Esophagus muscularis mucosa (tissue), 4 donors: ENCODE results near the gene ZNF316.

Source experiments
- CTCF ChIP-seq, 3 experiments: fragments of 200-600 bp in 2 of 3; fragments of 450-650 bp in 1 of 3; sonication (generic) in 2 of 3; IDR thresholded peaks; one replicate each; pipeline ENCODE4 v1.5.1; 2017 to 2019; ENCODE audit warnings: antibody characterized with exemption in 3 of 3, mild to moderate bottlenecking in 2 of 3, moderate library complexity in 1 of 3
- EP300 ChIP-seq: sonication (generic); formaldehyde crosslinking; IDR thresholded peaks from one replicate; pipeline ENCODE4 v1.6.1; 2017; ENCODE audit warnings: antibody characterized with exemption
- POLR2A ChIP-seq: fragments of 450-650 bp; IDR thresholded peaks from one replicate; pipeline ENCODE4 v1.6.1; 2017; ENCODE audit warnings: antibody characterized with exemption, moderate library complexity, mild to moderate bottlenecking, low read depth
- POLR2AphosphoS5 ChIP-seq, 2 donors: sonication (generic); formaldehyde crosslinking; IDR thresholded peaks; one replicate each; pipeline ENCODE4 v1.6.1; 2017; ENCODE audit warnings: antibody characterized with exemption in 2 of 2

DNA sequence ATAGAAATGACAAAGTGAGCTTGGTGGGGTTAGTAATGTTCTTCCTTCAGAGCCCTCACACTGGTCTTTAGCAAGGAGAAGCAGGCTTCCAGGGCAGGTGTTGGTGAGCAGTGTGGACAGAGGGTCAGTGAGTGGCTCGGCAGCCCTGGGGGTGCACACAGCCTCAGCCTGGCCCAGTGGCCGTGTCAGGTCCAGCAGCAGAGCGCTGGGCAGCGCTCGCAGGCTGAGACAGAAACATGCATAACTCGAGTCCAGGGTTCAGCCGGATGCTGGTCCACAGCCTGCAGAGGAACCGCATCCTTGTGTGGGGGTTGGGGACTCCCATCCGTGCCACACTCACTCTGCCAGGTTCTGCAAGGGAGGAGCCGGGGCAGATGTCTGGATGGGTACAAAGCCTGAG lies 32.7 kb upstream of the ZNF316 start:
- no peak for TF ChIP-seq POLR2AphosphoS5 (IDR thresholded peaks at IDR 0.05)
- no peak for TF ChIP-seq POLR2A
- no peak for TF ChIP-seq CTCF (IDR thresholded peaks at IDR 0.05)
- no peak for TF ChIP-seq EP300
